WI38 (cell line): ENCODE results near the gene AGAP1.

ENCODE experiments used
- H3K4me3 ChIP-seq: 2 replicates; pipeline ENCODE4 v1.5.1; 2011; ENCODE audit warnings: low read depth, mild to moderate bottlenecking, control low read depth, low read length
- TF ChIP-seq, protein P1 (sequence below): IDR thresholded peaks from 2 replicates; pipeline ENCODE4 v1.5.1; 2012; ENCODE audit warnings: low read depth, mild to moderate bottlenecking, control low read depth, low read length

The AGAP1 gene

DNA sequence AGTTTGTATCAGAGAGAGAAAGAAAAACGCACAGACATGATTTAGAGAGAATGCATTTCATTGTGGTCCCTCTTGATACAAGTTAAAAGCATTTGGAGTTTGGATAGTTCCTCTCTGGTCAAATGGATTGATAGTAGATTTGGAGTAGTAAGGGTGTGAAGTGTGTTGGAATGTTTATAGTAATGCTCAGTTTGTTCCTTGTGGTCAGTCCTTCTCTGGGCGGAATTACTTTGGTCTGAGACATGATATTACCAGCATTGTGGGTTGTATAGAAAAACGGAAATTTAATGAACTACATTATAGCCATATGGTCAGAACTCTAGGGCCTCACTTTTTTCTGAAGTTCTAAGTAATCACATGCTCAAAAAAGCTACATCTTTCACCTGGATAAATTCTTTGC, 178.9 kb downstream of the AGAP1 start:
- no peak overlapping the region for H3K4me3 ChIP-seq
- TF ChIP-seq, protein P1, sequence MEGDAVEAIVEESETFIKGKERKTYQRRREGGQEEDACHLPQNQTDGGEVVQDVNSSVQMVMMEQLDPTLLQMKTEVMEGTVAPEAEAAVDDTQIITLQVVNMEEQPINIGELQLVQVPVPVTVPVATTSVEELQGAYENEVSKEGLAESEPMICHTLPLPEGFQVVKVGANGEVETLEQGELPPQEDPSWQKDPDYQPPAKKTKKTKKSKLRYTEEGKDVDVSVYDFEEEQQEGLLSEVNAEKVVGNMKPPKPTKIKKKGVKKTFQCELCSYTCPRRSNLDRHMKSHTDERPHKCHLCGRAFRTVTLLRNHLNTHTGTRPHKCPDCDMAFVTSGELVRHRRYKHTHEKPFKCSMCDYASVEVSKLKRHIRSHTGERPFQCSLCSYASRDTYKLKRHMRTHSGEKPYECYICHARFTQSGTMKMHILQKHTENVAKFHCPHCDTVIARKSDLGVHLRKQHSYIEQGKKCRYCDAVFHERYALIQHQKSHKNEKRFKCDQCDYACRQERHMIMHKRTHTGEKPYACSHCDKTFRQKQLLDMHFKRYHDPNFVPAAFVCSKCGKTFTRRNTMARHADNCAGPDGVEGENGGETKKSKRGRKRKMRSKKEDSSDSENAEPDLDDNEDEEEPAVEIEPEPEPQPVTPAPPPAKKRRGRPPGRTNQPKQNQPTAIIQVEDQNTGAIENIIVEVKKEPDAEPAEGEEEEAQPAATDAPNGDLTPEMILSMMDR = no peak

DNA sequence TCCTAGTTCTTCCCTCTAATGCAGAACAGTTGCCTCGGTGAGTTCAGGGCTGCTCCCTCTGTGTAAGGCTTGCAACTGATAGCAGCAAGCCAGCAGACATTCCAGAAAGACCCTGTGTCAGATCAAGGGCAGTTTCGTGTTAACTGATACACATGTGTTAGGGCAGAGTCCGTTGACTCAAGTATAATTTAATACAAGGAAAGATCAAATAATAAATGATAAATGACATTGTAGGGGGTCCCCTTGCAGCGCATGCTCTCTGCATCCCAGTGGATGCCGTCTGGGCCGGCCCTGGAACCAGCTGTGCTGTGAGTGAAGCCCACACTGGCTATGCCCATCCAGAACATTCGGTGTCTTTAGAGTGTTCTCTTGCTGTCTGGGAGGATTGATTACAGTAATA, 180.3 kb downstream of the AGAP1 start:
- H3K4me3 ChIP-seq = no peak overlapping the region
- TF ChIP-seq, protein P1 = no peak

DNA sequence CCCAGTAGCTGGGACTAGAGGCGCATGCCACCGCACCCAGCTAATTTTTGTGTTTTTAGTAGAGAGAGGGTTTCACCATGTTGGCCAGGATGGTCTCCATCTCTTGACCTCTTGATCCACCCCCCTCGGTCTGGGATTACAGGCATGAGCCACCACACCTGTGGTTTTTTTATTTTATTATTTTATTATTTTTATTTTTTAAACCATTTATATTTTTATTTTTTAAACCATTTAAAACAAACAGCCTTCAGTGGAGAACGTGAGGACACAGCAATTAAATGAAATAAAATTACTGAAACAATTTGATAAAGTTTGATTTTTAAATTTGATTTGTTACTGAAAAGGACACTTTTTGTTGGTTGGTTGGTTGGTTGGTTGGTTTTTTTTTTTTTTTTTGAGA, 181.0 kb downstream of the AGAP1 start:
- H3K4me3 ChIP-seq = no peak overlapping the region
- TF ChIP-seq, protein P1 = no peak

DNA sequence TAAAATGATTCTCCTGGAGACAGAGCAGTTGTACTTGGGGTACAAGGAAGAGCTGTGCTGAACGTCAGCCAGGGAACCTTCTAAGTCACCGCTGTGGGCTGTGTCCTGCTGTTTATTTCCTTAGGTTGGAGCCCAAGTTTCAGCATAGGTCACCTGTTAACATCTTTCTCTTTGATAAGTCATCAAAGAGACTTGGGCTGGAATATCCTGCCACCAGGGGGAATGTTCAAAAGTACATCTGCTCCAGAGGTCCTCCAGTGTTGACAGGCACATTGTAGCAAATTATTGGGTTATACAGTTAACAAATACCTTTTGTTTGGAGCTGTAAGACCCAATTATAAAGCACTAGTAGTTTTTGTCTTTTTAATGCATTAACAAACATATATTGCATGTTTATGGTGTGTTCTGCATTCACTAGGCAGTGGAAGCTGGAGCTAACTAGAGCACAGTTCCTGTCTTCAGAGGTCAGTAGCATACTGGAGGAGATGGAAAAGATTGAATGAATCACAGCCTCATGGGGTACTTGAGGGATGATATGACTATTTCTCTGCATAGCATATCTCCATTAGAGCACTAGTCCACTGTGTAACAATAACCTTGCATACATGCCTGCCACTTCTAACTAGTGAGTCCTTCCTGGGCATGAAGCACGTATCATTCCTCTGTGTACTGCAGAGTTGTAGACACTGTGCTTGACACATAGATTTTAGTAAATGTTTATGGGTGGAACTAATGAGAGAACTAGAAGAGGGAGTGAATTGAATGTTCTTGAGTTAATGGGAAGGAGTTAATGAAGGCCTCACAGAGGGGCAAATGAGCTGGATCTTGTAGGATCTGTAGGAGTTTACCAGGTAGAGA, 182.1 kb downstream of the AGAP1 start:
- TF ChIP-seq, protein P1 = no peak
- H3K4me3 ChIP-seq = no peak overlapping the region

DNA sequence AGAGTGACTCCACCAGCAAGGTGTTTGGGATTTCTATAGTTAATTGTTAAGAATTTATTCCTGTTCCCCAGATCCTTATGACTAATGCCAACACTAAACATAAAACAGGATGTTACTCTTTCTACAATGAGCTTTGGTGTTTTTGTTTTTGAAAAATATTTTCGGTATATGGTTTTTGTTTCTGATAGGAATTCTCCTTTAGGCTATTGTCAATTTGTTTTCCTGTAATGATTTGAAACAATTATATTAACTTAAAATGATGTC, 182.6 kb downstream of the AGAP1 start:
- no peak overlapping the region for H3K4me3 ChIP-seq
- TF ChIP-seq, protein P1 = no peak

DNA sequence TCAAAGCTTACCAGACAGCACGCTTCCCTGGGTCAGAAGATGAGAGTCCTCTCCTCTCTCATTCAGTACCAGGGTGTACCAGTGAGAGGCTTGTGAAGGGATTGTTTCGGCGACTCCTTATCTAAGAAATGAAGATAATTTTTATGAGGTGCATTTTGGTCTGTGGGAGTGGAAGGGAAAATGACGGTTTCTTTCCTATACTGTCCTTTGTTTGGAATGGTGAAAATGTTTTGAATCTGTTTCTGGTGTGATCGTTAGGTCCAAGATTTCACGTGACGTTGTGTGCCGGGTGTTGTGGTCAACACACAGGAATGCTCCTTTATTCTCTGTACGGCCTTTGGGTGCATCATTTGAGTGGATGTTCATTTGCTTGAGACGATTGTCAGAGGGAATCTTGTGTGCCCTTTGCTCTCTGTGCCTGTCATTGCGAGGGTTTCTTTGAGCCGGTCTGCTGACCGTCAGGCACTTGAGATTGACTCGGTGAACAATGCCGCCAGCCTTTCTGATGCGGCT, 183.5 kb downstream of the AGAP1 start:
- H3K4me3 ChIP-seq = no peak overlapping the region

DNA sequence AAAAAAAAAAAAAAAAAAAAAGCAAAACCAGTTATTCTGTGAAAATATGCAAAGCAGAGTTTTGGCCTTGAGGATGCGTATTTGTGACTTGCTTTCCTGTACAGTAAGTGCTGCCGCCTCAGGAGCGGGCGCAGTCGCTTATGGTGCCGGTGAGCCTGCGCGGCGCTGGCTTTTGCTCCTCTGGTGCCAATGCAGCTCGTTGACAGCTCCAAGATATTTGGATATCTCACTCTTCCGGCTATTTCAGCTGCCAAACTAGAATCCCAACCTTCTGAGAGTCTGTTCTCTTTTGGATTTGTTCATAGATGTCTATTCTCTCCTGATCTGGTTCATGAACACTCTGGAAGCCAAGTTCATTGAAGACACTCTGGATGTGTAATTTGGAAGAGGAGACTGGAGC, 184.1 kb downstream of the AGAP1 start:
- TF ChIP-seq, protein P1 = no peak
- H3K4me3 ChIP-seq = no peak overlapping the region

More for the DNA sequence above, 183.5 kb downstream of the AGAP1 start:
- TF ChIP-seq, protein P1 = no peak
